Amniotic stem cell (primary cell): ENCODE measurements around the gene TREX2.

Source experiments
- DNase-seq: peaks from one replicate; lab custom pipeline; 2025; lab: John Stamatoyannopoulos, UW

TREX2 gene

DNA sequence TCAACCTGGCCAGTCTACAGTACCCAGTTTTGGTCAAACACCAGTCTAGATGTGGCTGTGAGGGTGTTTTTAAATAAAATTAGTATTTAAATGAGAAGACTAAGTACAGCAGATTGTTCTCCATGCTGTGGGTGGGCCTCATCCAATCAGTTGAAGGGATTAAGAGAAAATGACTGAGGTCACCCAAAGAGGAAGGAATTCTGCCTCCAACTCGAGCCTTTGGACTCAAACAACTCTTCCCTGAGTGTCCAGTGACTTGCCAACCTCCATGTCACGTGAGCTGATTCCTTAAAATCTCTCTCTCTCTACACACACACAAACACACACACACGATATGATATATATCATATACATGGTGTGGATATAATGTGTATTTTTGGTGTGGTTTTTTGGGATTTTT is 10.0 kb downstream of the TREX2 start:
- DNase-seq: no peak

DNA sequence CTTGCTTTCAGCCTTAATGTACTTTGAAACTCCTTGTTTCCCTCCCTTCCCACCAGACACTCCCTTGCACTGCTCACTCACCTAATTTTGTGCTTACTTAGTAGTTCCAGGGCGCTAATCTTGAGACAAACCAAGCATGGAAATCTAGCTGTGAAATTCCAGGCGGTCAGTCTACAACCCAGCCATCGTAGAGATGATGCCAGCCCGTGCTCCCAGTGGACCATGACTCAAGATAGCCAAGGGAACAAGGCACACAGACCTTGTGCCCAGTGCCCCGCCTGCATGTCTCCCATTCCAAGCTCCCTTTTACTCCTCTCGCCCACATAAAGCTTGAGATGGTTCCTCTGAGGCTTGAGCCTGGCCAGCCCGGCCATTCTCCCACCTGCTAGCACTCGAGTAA is 11.1 kb downstream of the TREX2 start:
- no peak for DNase-seq

DNA sequence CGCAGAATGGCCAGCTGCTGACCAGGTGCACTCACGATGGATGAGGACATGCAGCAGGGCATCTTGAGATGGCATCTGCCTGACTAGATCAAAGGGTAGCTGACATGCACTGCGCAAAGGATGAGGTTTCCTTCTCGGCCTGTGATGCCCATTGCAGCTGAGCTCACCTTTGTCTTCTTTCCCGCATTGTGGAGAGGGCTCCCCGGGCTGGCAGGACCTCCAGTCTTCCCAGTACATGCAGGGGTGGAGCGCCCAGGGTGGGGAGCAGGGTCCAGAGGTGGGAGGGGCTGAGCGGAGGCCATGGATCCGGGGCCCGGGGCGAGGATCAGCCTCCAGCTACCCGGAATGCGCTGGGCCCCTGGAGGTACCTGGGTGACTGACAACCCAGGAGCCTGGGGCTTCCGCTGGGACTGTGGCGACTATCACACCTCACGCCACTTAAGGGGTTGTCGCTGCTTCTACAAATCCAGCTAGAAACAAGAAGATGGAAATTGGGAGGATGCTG is 12.0 kb downstream of the TREX2 start:
- no peak for DNase-seq

DNA sequence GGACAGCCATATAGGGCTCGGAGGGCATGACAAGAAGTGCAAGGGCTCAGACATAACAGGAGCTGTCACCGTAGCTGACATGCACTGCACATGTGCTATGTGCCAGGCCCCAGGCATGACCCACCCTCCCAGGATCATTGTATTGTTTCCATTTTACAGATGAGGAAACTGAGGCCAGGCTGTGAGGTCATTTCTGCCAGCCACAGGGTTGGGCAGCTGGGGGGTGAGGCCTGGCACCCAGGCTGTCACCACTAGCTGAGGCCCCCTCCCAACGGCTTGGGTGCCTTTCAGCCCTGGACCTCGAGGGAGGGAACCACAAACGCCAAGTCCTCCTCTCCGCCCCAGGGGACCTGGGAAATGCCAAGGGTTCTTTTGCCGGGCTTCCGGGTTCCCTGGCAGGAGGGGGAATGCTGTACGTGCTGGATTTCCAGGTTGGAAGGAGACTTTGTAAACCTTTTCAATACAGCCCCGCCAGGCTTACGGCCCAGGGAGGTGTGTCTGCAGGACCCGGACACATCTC is 12.6 kb downstream of the TREX2 start:
- DNase-seq: no peak

DNA sequence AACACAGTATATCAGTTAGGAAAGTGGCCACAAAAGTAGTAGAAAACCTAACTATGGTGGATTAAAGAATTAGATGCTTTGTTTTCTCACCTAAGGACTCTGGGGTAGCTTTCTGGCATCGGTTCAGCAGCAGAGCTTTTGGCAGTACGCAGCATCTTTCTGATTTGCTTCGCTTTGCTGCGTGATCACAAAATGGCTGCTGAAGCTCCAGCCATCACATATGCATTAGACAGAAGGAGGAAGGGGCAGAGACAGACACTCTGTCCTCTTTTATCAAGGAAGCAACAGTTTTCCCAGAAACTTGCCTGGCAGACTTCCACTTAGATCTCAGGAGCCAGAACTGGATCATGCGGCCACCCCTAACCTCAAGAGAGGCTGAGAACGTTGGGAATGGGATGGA is 15.1 kb downstream of the TREX2 start:
- DNase-seq: no peak

DNA sequence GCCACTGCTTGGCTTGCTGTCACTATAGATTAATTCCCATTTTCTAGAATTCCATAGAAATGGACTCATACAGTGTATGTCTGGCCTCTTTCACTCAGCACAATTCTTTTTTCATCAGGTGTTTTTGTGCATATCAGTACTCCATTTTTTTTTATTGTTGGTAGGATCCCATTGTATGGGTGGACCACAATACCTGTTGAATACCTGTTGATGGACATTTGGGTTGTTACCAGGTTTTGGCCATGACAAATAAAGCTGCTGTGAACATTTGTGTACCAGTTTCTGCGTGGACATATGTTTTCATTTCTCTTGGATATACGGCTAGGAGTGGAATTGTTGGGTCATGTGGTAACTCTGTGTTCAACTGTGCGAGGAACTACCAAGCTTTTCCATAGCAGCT is 19.7 kb downstream of the TREX2 start:
- no peak for DNase-seq

DNA sequence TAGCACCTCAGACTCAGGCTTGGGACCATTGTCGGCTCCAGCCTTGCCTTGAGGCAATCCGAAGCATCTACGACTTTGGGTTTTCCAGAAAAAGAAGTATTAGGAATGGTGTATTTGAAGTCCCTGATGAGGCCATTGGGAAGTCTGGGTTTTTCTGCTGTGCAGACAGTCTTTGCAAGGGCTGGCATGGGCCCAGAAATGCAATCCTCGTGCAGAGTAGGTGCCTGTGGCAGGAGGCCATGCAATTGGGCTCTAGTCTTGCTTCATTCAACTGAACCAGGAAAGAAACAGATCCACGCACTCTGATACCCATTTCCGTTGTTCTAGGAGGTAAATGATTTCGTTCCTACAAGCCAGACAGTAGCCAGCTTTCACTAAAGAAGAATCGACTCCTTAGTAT is 22.2 kb downstream of the TREX2 start:
- DNase-seq: no peak

DNA sequence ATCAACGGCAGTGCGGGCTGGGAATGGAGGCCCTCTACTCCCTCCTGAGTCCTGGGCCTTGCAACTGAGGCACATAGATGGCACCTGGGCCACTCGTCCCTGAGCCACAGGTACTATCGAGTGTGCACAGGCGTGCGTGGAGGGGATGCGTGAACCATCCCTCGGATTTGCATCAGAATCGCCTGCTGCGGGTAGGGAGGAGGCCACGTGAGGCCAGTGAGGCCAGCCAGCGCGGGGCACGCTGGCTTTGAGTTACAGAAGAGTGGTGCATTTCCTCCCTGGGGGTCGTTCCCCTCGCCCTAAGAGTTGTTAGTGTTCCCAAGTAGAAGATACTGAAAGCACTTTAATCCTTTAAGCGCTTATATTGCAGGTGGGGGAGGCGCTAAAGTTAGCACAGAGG is 24.0 kb downstream of the TREX2 start:
- no peak for DNase-seq

DNA sequence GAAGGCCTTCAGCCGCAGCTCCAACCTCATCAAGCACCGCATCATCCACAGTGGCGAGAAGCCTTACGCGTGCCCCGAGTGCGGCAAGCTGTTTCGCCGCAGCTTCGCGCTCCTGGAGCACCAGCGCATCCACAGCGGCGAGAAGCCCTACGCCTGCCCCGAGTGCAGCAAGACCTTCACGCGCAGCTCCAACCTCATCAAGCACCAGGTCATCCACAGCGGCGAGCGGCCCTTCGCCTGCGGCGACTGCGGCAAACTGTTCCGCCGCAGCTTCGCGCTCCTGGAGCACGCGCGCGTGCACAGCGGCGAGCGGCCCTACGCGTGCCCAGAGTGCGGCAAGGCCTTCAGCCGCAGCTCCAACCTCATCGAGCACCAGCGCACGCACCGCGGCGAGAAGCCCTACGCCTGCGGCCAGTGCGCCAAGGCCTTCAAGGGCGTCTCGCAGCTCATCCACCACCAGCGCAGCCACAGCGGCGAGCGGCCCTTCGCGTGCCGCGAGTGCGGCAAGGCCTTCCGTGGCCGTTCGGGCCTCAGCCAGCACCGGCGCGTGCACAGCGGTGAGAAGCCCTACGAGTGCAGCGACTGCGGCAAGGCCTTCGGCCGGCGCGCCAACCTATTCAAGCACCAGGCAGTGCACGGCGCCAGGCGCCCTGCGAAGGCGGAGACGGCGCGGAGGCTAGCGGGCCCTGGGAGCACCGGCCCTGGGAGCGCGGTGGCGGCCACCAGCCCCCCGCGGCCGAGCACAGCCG is 24.8 kb downstream of the TREX2 start:
- no peak for DNase-seq

DNA sequence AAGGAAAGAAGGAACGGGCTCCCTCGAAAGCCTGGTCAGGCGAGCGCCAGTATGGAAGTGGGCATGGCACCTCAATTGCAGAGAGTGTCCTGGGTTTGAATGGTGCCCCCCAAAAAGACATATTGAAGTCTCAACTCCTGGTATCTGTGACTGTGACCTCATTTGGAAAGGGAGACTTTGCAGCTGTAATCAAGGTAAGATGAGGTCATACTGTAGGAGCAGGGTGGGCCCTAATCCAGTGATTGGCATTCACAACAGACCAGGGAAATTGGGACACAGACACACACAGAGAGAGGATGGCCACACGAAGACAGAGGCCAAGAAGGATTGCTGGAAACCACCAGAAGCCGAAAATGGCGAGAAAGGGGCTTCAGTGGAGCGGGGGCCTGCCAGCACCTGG is 28.2 kb downstream of the TREX2 start:
- DNase-seq: no peak

DNA sequence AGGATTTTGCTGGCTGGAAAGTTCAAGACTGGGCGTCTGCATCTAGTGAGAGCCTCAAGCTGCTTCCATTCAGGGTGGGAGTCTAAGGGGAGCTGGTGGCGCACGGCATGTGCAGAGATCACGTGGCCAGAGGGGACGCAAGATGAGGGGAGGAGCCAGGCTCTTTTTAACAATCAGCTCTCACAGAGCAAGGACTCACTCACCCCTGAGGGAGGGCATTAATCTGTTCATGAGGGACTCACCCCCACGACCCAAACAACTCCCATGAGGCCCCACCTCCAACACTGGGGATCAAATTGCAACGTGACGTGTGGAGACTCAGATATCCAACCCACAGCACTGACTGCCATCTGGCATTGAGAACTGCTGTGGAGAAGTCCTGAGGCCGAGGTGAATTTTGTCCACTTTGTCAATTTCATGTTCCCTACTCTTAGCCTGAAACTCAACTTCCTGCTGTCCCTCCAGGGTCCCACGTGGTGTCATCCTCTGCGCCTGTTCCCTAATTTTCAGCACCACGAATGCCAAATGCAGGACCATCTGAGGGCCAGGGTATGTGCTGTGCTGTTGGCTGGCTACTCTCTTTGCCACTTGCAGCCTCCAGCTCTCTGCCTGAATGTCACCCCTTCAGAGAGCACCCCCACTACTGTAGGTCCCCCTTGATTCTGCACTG is 28.9 kb downstream of the TREX2 start:
- no peak for DNase-seq

DNA sequence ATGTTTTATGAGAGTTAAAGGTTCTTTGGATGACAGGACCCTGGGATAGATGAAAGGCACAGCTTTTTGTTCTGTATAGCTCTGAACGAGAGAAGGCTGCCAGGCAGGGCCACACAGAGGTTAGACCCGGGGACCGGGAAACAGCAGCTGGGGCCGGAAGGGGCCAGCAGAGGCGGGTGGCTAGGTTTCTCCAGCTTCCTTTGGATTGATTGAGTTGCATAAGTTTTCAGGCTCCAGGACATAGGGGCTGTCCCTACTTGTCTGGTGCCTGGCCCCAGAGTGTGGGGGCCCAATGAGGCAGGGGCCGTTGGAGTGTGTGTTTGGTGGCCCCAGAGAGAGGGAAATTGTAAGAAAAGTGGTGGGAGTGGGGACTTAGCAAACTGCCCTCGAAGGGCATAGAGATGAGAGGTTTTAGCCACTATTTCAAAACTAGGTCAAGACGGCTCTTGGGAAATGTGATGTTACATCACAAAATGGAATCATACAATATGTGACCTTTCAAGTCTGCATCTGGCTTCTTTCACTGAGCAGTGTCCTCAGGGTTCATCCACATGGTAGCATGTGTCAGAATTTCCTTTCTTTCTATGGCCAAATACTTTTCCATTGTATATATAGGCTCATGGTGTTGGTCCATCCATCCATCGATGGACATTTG is 30.9 kb downstream of the TREX2 start:
- no peak for DNase-seq

DNA sequence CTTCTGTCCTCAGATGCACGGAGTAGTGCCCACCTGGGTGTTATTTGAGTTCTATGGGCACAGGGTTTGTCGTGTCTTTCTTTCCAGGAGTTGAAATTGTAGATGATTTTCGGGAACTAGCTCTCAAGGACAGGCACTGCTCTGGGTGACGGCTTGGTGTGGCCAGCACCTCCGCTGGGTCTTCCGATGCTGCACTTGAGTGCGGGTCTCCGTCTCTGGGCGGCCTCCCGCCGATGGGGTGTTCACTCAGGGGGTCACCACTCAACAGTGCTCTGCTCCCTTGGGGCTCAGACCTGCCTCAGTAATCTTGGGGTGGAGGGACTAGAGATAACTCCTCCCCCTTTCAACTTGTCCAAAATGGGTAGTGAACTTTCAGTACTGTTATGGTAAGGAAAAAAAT is 32.1 kb downstream of the TREX2 start:
- no peak for DNase-seq

DNA sequence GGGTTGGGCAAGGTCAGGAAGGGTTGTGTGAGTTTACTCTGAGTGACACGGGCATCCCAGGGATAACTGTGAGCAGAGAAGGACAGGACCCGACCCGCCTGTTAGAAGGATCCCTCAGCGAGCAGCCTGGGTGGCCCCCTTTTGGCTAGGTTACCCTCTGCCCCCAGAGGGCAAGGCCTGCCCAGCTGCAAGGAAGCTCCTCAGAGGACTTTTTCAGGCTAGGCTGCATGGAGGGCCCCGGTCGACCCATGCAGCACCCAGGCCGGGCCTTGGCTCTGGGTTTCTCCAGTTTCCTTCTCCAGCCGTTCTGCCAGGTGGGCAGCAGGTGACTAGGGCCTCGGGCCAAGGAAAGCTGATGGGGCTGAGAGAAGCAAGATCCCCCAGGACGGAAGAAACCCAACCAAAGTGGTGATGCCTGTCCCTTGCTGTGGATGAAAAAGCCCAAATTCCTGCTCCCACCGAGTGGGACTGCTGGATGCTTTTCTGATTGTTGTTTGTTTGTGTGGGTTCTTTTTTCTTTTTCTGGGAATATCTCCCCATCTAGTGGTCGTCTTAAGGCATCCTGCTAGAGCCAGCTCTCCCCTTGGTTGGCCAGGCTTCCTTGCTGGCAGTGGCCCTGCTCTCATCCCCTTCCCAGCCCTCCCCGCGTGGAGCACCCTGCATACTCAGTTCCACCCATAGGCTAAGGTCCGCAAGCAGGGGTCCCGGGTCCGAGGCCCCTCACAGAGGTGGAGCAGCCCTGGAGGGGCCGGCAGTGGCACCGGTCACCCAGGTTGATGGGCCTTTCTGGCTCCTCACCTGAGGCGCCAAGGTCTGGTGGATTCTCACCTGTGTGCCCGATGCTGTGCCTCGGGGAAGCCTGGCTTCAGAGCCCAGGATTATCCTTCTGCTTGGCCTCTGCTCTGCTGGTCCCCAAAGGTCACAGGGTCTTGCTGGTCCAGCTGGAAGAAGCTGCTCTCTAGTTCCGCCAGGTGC is 32.8 kb downstream of the TREX2 start:
- DNase-seq: no peak

DNA sequence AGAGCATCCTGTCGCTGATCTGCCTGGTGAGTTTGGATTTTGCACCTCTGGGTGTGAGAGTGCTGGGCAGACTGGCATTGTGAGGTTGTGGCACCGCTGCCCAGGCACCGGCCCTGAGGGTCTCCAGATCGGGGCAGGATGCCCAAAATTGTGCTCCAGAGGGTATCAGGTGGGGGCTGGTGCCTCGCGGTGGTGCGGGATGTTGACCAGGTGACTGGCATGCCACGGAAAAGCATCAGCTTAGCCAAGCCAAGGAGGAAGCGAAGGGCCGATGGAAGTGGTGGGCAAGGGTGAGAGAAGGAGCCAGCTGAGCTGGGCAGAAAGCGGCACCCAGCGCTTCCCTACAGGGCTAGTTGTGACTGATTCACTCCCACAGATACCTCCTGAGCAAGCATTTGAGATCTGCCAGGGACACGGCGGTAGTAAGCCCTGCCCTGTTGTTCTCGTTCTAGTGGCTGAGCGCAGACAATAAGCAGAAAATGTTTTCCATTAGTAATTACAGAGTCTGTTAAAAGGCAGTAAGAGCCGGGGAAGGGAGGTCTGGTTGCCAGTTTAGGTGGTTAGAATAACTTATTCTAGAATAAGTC is 33.8 kb downstream of the TREX2 start:
- DNase-seq: no peak

DNA sequence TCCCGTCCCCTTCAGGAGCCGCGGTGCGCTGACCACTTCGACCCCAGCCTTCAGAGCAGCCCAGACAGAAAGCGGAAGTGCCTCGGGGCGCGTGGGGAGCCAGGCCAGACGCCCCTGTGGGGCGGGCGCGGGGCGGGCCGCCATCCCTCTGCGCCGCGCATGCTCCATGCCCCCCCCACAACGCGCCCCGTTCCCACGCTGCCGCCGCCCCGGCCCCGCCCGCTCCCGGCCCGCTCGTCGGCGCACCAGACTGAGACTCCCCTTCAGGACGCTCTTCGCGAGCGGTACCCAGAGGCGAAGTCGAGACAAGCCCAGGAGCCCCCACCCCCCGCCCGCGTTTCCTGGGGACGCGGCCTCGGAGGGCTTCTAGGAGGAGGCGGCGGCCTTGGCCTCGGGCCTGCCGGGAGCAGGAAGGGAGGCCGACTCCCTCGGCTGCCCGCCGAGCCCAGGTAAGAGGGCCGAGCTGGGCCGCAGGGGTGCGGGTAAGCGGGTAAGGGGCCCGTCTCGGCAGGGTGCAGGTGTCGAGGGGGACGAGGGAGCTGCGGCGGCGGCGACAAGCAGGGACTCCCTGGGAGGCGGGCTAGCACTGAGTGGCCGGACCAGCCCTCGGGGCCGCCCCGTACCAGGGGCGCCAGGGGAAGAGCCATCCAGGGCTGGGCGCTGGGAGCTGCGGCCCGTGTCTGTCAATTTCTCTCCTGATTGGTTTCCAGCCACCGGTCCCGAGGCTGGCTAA is 34.4 kb downstream of the TREX2 start, which contains the start of gene ZFP92:
TSS of gene ZFP92 (plus strand) at position 218 of the 733 bp plus-strand sequence. CDS start 6,851 bp downstream, outside the sequence.
- DNase-seq: no peak

DNA sequence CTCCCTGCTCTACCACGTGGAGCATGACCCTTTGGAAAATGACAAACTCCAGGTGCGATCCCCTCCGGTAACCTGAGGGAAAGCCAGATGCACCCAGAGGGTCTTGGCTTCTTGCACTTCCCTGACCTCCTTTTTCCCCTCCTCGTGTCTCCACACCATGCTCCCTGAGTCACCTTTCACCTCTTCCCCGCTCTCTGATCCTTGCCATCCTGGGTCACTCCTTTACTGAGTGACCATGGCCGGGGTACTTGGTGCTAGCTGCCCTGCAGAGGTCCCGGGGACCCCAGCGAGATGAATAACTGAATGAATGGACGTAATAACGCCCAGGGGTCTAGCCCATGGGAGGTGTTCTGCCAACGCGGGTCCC is 35.0 kb downstream of the TREX2 start:
- no peak for DNase-seq

DNA sequence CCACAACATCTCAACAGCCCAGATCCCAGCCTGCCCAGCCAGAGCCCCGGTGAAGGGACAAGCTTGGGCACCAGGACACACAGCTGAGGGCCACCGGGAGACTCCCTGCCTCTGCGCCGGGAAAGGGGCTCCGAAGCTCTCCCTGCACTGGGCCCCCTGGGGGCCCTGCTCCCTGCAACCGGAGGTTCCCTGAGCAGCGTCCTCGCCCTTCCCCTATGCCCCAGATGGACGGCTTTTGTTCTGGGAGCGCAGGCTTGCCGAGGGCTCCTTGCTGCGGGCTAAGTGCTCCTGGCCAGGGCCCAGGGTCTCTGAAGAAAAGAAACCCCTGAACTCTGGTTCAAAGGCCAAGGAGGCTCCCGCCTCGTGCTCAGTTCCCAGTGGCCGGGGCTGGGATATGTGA is 35.5 kb downstream of the TREX2 start:
- DNase-seq: no peak

DNA sequence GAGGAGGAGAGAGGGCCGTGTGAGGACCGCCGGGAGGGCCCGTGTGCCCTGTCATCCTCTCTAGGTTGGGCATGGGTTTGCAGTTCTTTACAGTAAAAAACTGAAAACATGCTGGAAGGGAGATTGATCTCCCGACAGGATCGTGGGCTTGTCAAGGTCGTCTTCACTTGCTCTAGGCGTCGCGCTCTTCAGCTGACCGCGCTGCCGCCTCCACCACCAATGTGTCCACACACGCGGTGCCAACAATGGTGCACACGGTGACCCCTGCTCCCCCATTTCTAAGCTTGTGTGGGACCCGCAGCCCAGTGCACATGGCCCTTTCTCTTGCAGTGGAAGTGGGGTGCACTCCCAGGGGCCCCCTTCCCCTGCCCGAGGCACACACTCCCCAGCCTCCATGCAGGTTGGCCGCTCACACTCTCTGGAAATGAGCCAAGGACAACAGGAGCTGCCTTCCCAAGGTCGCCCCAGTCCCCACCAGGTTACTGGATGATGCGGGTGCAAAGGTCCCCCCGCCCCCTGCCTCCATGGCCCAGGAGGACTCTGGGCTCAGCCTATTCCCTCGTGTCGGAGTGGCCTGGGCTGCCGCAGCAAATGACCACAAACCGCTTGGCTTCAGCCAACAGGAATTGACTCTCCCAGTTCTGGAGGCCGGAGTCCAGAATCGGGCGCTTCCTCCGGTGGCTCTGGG is 36.3 kb downstream of the TREX2 start:
- DNase-seq: no peak

DNA sequence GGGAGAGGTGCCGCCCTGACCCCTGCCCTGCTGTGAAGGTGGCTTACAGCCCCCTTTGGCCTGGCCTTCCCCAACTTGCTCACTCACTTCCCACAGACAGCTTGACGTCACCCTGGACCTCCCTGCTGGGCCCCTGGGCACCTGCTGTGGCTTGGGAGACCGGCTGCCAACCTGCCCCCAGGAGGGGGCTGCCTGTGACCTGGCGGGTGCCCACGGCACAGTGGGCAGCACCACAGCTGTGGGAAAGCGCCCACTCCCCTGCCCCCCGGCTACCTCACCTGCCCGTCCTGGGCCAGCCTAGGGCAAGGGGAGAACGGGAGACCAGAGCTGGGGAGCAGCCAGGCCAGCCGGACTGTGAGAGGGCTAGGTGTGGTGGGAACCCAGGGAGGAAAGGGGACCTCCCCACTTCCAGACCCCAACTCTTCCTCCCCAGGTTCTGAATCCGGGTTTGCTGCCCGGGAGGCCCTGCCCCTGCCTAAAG is 36.9 kb downstream of the TREX2 start:
- DNase-seq: no peak
